ENCODE data around the gene MOB2.

Gene MOB2

DNA sequence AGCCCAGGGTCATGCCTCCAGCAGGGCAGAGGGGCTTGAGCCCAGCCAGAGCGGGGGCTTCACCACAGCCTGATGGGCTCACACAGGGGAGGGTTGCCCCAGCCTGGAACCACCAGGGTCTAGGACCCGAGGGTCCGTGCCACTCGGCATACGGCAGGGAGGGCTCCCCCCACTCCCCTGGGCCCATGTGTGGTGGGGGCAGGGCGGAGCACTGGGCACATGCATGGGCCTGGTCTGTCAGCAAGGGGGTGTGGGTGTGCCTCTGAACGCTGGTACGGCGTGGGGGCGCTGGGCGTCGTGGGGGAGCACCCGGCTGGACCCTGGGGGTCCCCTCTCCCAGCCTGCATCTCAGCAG, 29.3 kb downstream of the MOB2 start:
- no peak for DNase-seq (ENCODE audit: low read depth in 3 of 3)

DNA sequence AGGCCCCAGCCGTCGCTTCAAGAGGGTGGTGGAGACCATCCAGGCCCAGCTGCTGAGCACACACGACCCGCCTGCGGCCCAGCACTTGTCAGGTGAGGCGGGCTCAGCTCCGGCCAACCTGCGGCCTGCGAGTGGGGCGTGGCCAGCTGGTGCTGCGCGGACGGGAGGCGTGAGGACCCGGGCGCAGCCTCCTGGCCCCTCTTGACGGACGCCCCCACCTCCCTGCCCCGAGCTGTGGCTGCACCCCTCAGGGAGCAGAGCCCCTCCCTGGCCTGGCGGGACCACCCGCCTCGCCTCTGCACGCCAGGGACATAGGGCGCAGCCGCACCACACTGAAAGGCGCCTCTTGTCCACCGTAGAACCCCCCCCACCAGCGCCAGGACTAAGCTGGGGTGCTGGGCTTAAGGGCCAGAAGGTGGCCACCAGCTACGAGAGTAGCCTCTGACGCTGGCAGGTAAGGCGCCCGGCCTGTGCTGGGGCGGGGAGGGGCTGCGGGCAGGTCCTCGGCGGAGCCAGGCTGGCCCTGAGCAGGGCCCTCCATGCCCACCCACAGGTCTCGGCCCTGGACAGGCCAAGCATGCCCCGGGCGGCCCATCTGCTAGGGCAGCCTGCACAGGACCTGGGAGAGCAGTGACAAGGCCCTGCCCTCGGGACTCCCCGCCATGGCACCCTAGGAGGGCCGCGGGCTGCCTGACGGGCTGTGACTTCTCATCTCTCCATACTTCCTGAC, 29.8 kb downstream of the MOB2 start:
- no peak for DNase-seq (ENCODE audit: low read depth in 3 of 3)

DNA sequence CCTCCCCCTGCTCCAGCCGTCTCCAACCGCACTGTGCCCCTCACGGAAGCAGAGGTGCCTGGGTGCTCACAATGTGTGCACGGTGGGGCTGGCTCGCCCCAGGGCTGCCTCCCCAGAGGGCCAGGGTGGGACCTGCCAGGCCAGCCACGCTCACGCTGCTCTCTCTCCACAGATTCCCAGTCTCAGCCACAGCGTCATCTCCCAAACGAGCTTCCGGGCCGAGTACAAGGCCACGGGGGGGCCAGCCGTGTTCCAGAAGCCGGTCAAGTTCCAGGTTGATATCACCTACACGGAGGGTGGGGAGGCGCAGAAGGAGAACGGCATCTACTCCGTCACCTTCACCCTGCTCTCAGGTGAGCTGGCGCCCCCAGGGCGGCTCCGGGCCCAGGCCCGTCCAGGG, 30.4 kb downstream of the MOB2 start:
- no peak for DNase-seq (ENCODE audit: low read depth in 3 of 3)

DNA sequence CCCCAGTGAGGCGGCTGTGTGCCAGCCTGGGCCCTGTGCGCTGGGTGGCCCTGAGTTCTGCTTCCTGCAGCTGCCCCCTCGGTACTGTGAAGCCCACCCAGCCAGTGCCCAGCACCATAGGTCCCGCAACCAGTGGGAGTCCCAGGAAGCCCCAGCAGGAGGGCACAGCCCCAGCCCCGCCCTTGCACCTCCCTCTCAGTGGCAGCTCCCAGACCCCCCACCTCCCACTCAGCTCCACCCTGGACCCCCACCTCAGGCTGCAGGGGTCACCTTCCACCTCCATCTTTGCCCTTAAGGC, 30.9 kb downstream of the MOB2 start:
- DNase-seq (ENCODE audit: low read depth in 3 of 3) = no peak

DNA sequence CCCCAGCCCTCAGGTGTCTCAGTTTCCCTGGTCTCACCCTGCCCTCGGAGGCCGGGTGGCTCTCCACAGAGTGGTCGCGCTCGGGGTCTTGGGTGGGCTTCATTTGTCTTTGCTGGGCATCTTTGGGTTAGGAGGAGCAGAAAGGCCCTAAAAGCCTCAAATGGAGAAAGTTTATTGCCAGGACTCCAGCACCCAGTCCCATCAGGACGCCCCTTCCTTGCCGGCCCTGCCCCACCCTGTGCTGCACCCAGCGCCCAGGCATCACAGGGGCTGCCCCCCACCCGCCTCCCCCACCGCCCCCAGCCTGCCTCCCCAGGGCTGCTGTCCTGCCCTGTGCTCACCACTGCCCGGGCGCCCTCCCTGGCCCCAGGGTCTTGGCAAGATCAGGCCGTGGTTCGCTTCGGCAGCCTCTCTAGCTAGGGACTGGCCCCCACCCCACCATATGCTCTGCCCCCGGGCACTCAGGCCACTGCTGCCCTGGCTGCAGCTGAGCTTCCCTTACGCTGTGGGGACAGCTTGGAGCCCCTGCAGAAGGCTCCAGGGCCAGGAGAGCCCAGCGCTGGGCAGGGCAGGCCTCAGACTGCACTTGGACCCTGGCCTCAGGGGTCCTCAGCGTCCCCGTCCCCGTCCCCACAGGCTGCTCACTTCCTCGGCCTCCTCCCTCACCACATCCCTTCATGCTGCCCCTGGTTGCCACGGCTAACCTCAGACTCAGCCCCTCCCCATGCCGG, 31.4 kb downstream of the MOB2 start:
- DNase-seq (ENCODE audit: low read depth in 3 of 3) = no peak

DNA sequence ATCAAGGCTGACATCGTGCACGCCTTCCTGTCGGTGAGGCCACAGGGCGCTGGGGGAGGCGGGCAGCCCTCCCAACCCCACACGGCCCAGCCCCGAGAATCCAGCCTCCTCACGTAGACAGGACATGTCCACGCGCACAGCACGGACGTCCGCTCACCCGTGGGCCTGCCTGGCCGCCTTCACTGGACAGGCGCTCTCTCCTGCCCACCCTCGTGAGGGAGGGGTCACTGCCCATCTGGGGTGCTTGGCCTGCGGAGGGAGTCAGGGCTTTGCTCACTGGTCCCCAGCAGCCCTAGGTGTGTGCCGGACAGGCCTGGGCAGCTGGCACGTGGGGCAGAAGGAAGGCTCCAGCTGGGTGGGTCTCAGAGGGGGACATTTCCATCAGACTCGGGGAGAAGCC, 32.0 kb downstream of the MOB2 start:
- no peak for DNase-seq (ENCODE audit: low read depth in 3 of 3)

DNA sequence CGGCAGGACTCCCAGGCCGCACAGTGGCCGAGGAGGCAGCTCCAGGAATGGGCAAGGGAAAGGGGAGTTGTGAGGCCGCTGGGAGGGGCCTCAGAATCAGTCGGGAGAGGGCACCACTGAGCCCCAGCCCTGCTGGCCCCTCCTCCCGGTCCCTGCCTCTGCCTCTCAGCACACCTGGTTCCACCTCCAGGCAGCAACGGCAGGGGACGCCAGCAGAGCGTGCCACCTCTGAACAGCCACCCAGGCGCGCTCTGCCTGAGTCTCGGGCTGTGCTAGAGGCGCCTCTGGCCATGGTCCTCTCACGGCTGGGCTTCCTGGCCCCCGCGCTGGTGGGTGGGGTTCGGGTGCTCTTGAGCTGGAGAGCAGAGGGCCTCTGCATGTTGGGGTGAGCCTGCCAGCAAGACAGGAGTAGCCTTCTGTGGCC, 33.0 kb downstream of the MOB2 start:
- peak in 1 of 3 experiments; percentile 26 for DNase-seq (ENCODE audit: low read depth in 3 of 3)

DNA sequence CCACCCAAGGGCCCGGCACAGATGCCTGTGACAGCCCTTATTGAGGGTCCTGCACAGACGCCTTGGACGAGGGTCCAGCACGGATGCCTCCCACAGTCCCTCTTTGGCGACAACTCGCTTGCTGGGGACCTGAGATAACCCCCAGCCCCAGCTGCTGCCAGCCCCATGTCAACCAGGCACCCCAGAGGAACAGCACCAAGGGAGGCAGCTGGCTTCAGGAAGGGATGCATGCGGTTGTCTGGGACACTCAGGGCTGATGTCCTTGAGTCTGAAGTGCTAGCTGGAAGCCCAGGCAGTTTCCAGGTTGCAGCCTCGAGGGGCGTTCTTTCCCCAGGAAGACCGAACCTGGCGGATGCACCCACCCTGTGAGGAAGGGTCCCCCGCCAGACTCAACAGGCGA, 33.8 kb downstream of the MOB2 start:
- no peak for DNase-seq (ENCODE audit: low read depth in 3 of 3)

DNA sequence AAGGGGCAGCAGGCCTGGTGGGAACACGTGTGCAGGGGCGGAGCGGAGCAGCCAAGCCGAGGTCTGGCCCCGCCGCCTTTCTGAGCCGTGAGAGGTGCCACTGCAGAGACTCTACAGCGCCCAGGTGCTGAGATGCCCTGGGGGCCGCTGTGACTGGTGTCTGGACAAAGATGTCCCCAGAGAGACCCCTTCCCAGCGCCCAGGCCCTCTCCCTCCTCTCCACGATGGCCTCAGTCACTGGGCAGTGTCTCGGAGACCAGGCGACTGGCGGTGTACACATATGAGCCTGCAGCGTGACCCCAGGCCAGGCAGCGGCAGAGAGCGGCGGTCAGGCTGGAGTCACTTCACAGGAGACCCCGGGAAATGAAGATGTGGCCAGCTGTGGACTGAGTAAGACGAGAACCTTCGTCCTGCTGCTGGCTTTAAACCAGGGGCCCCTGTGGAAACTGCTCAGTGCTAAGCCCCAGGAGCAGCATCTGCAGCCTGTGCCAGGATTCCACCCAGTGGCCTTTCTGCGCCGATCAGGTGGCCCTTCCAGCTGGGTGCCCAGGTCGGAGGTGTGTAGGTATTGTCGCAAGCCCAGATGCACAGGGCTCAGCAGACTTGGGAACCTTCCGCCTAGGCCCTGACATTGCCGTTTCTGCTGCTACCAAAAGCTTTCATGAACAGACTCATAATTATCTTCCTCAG, 34.7 kb downstream of the MOB2 start:
- DNase-seq (ENCODE audit: low read depth in 3 of 3) = no peak

DNA sequence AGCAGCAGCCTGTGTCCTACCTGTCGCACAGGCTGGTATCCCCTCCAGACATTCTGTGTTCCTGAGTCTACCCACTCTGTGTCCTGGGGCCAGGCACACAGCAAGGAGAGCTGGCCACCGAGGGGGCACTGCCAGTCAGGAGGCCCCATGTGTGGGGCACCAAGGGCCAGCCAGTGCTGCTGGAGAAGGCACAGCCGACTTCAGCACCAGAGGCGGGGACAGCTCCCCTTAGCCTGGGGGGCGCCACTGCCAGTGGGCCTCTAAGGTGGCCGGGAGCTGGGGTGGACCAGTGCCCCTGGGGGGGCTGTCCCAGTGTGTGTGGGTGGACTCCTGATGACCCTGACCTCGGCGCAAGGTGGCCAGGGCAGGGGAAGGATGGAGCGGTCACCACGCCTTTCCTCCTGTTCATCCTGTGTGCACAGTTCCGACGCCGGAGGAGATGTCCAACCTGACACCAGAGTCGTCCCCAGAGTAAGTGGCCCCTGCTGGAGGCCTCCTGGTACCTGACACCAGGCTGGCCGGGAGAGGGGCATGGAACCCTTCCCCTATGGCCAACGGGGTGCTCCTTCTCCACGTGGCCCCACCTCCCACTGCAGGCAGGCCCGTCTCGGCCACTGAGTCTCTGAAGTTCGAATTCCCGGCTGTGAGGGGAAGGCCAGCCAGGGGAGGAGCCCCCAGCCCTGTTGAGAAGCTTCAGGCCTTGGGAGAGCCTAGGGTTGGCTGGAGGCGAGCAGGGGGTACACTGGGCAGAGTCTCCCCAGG, 35.4 kb downstream of the MOB2 start:
- DNase-seq (ENCODE audit: low read depth in 3 of 3) = no peak

DNA sequence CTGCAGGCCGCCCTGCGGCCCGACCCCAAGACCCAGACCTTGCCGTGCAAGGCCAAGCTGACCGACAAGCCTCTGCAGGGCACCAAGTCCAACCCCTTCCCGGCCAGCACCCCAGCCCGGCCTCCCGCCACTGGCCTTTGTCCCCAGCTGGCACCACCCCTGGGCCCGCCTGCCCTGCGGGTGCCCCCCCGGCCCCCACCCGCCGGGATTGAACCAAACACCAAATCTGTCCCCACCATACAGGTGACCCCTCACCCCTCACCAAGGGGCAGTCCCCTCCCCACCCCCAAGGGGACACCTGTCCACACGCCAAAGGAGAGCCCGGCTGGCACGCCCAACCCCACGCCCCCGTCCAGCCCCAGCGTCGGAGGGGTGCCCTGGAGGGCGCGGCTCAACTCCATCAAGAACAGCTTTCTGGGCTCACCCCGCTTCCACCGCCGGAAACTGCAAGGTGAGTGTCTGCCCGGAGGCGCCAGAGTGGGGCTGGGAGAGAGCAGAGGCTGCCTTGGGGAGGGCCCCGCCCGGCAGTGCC, 36.2 kb downstream of the MOB2 start:
- DNase-seq (ENCODE audit: low read depth in 3 of 3) = no peak

DNA sequence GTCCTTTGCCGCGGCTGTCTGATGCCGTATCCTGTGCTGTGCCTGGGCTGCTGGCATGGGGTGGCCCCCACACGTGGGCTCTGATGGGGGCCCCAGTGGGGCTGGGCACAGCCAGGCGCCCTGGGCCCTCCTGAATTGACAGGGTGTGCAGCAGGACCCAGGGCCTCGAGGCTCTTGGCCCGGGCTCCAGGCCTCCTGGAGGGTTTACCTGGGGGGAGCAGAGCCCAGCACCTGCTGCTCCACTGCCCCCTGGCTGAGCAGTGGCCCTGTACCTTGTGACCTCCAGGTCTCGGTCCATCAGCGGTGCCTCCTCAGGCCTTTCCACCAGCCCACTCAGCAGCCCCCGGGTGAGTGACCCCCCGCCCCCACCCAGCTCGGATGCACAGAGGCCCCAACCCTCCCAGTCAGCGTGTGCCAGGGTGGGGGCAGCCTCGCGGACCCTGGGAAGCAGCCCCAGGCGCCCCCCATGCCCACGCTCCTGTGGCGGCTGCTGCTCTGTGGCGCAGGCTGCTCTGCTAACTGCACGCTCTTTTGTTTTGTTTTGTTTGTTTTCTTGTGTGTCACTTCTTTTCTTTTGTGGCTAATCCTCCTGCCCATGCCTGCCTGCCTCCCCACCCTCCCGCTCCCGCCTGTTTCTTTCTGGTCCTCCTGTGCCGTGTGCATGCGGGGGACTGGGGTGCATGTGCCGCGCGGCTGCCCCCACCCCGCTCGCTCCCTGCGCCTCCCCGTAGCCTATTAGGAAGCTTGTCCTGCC, 36.9 kb downstream of the MOB2 start:
- no peak for DNase-seq (ENCODE audit: low read depth in 3 of 3)

DNA sequence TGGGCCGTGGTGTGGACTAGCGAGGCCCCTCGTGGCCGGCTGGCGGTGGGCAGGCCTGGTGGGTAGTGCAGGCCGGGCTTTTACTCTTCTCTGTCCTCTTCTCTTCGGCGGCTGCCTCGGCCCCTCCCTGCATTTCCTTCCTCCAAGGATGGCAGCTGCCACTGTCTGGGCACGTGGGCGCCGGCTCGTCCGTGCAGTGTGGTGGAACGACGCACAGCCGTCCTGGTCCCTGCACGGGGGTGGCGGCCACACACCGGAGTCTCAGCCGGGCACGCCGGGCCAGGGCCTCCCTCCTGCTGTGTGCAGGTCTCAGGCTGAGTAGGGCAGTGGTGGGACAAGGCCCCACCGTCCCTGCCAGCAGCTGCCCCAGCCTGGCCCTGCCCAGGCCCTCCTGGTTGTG, 37.7 kb downstream of the MOB2 start:
- no peak for DNase-seq (ENCODE audit: low read depth in 3 of 3)

DNA sequence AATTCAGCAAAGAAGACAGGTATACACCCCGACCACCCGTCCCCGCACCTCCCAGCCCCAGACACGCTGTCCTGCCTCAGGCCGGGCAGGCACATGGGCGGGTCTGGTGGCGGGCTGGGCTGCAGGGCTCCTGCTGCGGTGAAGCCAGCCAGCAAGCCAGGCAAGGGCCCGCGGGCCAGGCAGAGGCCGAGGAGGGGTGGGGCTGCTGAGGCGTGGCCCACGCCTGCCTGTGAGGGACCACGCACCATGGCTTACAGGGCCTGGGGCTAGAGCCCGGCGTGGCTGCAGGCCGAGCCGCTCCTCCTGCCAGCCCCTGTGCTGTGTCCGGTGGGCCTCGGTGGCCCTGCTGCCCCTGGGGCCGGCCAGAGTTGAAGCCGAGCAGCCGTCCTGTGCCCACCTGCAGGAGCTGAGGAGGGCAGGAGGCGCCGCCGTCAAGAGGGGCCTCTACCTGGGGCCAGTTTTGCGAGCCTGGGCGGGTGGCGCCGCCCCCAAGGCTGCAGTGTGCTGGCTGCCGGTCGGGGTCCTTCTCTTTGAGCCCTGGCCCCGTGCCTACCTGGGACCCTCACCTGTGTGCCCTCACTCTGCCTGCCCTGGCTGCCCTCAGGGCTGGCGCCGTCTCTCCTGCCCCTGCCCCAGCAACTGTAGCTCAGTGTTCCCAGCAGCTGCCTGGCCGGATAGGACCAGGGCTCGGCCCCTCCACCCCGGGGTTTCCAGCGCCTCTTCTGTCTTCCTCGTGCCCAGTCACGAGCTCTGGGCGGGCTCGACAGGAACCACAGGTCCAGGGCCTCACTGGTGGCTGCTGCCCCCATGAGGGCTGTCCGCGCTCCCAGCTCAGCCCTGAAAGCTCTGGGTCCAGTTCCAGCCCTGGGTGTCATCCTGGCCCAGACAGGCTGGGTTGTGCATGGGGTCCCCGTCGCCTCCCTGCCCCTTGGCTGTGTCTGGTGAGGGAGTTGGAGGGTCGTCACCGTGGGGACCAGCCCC, 38.4 kb downstream of the MOB2 start:
- no peak for DNase-seq (ENCODE audit: low read depth in 3 of 3)

DNA sequence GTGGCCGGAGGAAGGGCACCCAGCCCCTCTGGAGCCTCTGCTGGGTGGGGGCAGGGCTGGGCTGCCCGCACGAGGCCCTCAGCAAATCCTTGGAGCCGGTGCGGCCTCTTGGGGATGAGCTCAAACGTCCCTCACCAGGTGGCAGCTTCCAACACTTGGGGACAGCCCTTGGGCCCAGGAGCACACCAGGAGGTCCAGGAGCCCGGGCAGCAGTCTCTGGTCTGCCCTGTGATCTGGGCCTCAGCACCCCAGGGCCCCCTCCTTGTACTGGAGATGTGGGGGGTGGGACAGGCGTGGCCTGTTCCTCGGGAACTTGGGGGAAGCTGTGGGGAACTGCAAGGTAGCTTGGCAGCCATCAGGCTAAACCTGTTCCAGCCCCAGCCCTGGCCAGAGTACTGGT, 40.0 kb downstream of the MOB2 start:
- DNase-seq (ENCODE audit: low read depth in 3 of 3) = no peak

DNA sequence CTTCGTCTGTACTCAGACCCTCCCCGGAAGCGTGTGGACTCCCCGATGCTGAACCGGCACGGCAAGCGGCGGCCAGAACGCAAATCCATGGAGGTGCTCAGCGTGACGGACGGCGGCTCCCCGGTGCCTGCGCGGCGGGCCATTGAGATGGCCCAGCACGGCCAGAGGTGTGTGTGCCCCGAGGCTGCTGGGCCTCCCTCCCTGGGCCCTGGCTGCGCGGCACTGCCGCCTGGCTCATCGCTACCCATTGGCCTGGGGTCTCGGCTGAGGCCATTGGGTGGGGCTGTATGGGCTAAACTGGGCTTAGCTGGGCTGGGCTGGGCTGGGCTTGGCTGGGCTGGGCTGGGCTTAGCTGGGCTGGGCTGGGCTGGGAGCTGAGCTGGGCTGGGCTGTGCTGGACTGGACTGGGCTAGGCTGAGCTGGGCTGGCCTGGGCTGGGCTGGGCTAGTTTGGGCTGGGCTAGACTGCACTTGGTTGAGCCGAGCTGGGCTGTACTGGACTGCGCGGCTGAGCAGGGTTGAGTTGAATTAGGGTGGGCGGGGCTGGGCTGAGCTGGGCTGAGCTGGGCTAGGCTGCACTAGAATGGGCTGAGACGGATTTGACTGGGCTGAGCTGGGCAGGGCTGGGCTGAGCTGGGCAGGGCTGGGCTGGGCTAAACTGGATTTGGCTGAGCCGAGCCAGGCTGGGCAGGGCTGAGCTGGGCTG, 40.7 kb downstream of the MOB2 start:
- no peak for DNase-seq (ENCODE audit: low read depth in 3 of 3)

DNA sequence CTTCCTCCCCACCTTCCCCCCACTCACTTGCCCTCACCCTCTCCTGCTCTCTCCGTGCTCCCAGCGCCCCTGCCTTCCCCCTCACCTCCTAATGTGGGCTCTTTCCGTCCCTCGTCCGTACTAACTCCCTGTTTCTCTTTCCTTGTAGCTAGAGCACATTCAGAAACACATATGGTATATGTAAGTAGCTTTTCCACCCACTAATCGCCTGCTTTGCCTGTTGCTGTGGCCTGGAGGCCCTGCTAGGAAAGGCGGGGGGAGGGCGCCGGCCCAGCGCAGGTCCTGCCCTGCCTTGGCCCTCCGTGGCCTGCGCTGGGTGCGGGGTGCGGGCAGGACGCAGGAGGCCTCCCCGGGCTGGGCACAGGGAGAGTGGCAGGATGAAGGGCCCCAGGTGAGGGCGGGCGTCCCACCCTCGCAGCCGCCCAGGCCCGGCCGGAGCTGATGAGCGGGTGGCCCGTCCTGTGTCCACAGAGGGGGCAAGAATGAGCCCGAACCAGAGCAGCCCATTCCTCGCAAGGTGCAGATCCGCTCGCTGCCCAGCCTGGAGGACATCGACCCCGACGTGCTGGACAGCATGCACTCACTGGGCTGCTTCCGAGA, 41.7 kb downstream of the MOB2 start:
- no peak for DNase-seq (ENCODE audit: low read depth in 3 of 3)

DNA sequence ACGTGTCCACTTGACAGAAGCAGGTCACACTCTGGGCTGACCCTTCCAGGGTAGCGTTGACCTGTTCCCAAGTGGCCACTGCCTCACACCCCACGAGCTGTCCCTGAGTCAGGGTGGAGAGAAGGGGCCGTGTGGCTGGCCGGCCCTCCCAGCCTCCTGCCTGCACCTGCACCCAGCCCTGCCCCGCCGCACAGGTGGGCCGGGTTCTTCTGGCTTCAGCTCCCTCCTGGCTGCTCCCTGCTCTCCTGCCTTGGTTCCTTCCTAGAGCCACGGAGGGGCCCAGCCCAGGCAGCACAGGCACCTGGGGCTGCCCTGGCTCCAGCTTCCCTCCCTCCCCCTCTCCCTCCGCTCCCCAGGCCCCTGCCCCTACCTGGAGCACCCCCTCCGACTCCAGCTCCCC, 42.3 kb downstream of the MOB2 start:
- DNase-seq (ENCODE audit: low read depth in 3 of 3) = no peak

DNA sequence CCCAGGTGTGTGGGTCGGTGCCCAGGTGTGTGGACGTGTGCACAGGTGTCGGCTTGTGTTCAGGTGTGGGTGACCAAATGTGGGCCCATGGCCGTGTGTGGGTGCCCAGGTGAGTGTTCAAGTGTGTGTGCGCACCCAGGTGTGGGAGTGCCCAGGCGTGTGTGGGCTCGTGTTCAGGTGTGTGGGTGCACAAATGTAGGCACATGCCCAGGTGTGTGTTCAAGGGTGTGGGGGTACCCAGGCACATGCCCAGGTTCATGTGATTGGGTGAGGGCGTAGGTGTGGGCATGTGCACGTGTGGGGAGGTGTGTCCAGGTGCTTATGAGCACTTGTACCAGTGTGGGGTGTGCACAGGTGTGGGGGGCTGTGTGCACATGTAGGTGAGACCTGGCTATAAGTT, 42.8 kb downstream of the MOB2 start:
- DNase-seq (ENCODE audit: low read depth in 3 of 3) = no peak

All from stimulated activated CD4-positive, alpha-beta T cell treated with anti-CD3 and anti-CD28 coated beads, TNF-alpha, amount 100 ng/mL, for 24 hours (primary cell).